ENCODE results near the gene ACTL7B.
A peak's percentile ranks its signal among the peaks of the same experiment; 100 is the strongest.
"Not testable (repeated sequence)": the region's sequence is repeated elsewhere in the genome, so short reads cannot be mapped to it uniquely, and the experiment has no call there.

ACTL7B gene

DNA sequence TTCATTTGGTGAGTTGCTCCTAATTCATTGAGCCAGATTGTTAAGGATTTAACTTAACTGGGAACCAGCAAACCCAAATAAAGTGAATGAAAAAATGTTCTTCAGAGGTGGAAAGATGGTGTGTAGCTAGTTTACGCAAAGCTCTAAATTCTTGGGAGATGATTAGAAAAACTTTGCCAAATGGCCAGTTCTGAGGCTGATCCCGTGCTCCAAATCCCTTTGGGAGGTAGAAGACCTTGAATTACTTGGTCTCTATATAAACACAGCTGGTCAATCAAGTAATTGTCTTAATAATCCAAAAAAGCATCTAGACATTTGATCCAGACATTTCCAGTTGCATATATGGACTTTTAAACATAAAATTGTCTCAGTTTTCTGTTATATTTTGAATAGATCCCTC, 11.4 kb downstream of the ACTL7B start:
- no peak for DNase-seq (ENCODE audit: low spot score)

DNA sequence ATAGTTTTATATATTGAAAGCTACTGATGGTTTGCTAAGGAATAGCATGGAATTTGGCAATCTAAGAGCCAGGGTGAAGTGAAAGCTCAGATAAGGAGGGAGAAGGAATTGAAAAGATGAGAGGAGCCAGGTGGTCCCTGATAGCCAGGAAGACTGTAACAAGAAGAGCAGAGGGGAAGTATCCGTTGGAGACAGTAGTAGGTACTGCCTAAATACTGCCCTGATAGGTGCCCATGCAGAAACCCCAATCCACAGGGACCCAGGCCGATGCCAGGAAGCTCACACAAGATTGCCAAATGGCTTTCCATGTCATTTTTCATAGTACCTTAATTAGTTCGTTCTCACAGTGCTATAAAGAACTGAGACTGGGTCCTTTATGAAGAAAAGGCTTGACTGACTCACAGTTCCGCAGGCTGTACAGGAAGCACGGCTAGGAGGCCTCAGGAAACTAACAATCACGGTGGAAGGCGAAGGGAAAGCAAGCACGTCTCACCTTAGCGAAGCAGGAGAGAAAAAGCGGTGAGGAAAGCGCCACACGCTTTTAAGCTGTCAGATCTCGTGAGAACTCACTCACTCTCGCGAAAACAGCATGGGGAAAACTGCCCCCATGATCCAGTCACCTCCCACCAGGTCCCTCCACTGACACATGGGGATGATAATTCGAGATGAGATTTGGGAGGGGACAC, 13.0 kb downstream of the ACTL7B start:
- no peak for DNase-seq (ENCODE audit: low spot score)

DNA sequence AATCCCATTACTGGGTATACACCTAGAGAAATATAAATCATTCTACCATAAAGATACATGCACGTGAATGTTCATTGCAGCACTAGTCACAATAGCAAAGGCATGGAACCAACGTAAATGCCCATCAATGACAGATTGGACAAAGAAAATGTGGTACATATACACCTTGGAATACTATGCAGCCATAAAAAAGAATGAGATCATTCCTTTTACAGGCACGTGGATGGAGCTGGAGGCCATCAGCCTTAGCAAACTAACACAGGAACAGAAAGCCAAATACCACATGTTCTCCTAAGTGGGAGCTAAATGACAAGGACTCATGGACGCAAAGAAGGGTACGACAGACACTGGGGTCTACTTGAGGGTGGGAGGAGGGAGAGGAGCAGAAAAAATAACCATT, 16.2 kb downstream of the ACTL7B start:
- DNase-seq (ENCODE audit: low spot score), result not testable (repeated sequence)

DNA sequence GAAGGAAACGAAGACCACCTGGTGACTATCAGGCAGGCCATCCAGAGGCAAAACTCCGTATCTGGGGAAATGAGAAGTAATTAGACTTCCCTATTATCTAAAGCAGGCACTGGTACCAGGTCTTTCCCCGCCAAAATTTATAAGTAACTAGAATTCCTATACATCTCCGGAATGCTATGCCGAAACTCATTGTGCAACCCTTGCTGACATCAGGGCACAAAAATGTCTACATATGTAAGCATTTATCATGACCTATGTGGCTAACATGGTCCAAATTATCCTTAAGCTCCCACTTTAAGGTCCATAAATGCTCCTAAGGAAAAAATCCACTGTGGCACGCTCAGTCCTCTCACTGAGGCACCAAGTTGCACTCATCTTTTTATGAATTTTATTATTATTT, 17.8 kb downstream of the ACTL7B start:
- DNase-seq (ENCODE audit: low spot score), result no peak

DNA sequence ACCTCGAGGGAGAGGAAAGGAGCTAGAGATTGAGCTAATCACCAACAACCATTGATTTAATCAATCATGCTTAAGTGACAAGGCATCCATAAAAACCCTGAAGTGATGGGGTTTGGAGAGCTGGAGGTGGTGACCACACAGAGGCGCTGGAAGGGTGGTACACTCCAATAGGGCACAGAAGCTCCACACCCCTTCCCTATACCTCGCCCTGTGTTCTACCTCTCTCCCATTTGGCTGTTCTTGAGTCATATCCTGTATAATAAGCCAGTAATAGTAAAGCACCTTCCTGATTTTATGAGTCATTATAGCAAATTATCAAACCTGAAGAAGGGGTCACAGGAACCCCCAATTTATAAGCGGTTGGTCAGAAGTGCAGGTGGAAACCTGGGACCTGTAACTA, 18.3 kb downstream of the ACTL7B start:
- DNase-seq (ENCODE audit: low spot score), result no peak

DNA sequence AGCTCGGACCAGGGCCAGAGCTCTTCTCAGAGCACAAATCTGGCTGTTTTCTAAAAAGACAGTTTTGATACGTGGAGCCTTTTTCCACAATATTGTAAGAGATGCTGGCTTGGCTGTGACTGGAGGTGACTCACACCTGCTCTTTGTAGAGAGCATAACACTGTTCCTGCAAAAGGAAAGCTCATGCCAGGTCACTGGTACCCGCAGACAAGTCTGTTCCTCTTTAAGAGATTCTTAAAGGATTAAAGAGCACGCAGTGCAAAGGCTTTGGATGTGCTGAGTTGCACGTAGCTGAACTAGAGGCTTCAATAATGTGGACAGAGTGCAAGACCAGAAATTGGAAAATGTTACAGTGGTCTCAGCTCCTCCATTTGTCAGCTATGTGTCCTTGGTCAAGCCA, 19.0 kb downstream of the ACTL7B start:
- no peak for DNase-seq (ENCODE audit: low spot score)

DNA sequence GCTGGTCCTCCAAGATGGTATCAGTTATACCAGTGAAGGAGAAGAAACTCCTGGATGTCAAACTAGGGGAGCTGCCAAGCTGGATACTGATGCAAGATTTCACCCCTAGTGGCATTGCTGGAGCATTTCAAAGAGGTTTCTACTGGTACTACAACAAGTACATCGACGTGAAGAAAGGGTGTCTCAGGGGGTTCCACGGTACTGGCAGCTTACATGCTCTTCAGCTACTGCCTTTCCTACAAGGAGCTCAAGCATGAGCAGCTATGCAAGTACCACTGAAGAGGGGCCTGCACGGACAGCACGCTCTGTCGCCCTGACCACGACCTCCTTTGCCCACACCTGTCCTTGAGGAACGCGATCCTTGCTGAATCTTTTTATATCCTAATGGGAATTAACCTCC, 19.5 kb downstream of the ACTL7B start:
- DNase-seq (ENCODE audit: low spot score), result no peak

DNA sequence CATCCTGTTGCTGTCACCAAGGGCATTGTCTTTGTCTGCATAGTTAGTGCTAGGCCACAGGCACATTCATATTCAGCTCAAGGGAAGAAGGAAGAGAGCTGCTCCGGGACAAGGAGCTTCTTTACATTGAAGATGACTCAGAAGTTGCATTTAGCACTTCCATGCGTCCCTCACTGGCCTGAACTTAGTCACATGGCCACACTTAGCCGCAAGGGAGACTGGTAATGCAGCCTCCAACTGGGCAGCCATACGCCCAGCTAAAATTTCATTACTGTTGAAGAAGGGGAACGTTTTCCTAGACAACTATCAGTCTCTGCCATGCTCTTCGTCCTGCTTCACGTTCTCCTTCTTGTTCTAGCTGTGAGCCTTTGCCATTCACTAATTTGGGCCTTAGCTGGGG, 20.0 kb downstream of the ACTL7B start:
- DNase-seq (ENCODE audit: low spot score), result no peak

DNA sequence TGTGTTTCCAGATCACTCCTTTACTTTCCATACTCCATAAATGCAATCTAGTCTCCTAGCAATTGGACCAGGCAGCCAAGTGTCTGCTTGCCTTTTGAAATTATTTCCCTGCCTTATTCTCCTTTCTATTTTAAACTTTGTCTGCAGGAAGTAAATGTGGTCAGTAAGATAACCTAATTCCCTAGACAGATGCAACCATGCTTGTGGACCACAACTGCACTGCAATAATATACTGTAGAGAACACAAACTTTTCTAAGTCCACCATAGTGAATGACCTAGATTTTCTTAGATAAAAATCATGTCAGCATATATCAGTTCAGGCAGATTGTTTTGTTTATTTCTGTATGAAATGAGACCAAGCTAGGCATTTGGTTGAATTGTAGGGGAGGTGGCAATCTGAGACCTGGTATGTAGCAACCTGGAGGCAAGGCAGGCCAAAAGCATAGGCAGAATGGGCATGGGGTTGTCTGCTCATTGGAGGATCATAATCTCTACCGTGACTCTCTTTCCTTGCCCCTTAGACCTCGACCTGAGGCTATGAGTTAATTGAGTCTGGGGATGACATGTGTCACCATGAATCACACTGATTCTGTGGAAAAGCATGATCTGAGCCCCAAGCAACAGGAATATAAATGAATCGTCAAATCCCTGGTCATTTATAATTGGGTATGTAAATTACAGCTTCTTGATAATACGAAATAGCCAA, 20.7 kb downstream of the ACTL7B start:
- DNase-seq (ENCODE audit: low spot score), result no peak

DNA sequence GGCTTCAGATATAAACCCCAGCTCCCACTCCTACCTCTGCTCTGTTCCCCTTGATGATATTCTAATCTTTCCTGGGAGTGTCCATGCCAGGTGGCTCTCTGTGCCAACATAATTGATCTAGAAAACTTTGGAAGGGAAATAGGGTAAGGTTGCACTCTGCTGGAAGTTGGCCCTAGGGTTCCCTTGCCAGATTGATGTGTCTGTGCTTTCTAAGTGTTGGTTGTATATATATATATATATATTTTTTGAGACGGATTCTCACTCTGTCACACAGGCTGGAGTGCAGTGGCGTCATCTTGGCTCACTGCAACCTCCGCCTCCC, 23.6 kb downstream of the ACTL7B start:
- no peak for DNase-seq (ENCODE audit: low spot score)

DNA sequence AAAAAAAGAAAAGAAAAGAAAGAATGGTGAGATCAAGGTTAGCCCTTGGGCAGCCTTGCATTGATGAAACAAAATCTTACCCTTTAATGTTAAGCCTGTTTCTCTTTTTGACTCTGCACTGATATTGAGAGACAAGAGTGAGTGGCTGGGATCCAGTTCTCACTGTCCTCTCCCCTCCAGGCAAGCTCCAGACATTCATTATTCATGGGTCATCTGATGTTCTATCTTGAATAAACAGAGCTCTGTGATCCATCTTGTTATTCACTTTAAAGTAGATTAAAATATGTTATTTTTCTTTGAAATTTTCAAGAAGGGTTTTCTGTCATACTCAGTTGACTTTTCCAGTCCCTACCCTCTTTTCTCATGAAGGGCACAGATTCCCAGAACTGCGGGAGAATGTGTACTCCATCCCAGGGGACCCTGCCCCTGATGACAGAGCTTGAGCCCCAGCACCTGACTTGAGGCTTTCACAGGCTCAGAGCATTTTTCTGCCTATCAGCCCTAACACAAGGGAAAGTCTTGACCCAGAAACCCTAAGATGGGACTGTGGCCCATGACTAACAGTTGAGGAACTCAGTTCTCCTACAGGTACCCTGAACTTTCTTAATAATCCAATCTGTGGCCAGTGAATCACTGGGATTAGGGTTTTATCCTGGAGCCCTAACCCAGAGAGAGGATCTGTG, 24.1 kb downstream of the ACTL7B start:
- no peak for DNase-seq (ENCODE audit: low spot score)

DNA sequence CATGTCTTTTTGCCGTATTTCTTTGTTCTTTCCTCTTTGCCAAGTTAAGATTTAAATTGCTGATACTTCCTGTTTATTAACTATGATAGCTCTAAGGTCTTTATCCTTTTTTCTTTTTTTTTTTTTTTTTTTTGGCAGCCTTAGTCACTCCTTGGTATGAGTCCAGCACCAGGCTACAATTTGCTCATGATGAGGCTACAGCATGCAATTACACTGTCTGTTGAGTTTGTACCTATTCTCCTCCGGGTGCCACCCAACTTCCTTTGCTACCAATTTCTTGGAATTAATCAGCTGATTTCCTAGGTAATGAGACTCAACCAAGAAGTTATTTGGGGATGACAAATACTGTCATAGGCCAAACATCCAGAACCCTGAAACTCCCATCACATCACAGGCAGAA, 25.5 kb downstream of the ACTL7B start:
- no peak for DNase-seq (ENCODE audit: low spot score)

DNA sequence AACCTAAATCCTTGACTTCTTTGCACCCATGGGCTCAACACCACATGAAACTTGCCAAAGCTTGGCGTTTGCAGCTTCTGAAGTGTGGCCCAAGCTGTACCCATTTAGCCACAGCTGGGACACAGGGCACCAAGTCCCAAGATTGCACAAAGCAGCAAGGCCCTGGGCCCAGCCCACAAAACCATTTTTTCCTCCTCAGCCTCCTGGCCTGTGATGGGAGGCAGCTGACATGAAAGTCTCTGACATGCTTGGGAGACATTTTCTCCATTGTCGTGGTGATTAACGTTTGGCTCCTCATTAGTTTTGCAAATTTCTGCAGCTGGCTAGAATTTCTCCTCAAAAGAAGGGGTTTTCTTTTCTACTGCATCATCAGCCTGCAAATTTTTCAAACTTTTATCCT, 32.0 kb downstream of the ACTL7B start:
- DNase-seq (ENCODE audit: low spot score), result no peak

DNA sequence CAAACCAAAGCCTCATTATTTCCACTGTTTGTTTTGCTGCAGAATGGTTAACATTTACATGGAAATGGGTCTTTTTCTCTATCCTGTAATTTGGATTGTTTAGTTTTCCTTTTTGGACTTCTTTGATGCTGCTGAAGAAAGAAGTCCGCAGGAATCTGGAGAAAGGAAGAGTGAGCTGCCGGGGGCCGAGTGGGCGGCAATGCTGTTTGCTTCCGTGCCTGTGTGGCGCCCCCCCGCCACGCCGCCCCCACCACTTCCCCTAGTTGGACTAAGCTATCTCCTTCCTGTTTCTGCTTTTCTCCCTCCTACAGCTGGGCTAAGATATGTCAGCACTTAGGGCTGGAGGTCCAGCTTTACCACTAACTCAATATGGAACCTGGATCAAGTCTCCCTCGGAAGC, 39.7 kb downstream of the ACTL7B start:
- peak; percentile 36 for DNase-seq (ENCODE audit: low spot score)

DNA sequence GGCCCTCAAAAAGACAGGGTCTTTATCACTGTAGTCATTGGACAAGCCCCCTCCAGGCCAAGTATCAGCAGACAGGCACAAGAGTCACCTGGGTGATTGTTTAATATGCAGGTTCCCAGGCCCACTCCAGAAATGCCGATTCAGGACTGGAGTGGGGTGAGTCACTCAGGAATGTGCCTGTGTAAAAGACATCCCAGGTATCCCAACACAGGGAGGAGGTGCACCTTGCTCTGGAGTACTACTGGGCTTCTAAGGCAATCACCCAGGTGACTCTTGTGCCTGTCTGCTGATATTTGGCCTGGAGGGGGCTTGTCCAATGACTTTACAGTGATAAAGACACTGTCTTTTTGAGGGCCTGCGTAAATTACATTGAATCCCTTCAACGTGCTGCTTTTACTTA, 40.6 kb downstream of the ACTL7B start:
- no peak for DNase-seq (ENCODE audit: low spot score)

DNA sequence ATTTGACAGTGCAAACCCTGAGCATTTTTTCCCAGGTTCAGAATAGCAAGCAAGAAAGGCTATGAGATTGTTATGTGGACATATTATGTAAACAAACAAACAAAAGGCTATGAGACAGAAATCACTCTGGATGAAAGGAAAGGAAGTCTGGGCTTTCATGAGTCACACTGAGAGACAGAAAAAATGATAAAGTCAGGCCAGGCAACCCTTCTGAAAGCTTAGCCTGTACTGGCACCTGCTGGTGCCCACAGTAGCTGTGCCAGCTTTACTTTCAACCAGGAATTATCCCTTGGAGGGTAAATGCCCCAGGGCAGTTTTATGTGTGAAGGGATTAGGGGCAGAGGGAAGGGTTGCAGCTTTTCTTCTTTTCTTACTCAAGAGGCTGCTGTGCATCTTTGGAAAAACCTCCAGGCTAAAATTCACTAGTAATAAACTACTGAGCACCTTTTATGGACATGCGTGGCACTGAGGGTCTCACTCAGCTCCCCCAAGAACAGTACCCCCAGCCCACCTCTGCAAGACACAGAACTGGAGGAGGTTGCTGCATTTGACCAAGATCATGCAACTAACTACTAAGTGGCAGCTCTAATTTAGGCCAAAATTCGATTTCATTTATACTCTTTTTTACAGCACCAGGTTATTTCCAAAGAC, 41.7 kb downstream of the ACTL7B start:
- peak; percentile 62 for DNase-seq (ENCODE audit: low spot score)

DNA sequence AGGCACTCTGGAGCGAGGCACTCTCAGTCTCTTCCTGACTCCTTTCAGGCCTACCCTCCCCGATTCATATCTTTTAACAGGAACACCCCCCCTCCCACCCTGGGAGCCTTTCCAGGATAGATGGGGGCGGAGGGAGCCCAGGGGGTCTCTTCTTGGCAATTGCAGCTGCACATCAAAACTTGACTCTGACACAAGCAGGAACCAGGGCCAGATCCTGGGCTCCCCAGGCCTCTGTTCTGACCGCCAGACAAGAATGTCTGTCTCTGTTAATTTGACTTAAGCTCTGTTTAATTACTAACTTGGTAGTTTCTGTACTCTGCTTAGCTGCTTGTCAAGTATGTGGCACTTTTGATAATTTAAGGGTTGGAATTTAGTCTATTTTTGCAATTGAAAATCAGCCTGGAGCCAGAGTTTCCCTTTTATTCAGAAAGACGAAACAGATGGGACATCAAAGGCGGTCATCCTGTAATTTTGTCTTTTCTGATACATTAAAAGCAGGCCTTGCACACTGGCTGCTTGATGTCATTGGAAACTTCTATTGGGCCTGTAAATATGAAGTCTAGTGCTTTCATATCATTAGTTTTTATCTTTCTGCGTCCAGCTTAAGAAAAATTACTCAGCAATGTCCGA, 43.3 kb downstream of the ACTL7B start:
- no peak for DNase-seq (ENCODE audit: low spot score)

DNA sequence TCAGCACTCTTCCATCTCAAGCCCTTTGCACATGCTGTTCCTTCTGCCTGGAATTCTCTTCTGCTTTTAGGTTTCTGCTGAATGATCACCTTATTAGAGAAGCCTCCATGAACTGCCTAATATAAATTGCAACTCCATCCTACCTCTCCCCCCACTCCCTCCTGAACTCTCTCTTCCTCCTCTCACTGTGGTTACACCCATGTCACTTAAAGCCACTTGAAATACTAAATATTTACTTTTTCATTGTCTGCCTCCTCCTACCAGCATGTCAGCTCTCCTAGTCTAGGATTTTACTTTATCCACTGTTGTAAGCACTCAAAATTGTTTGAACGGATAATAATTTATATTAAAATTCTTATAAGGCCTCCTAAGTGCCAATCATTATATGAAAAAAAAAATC, 43.8 kb downstream of the ACTL7B start:
- no peak for DNase-seq (ENCODE audit: low spot score)

DNA sequence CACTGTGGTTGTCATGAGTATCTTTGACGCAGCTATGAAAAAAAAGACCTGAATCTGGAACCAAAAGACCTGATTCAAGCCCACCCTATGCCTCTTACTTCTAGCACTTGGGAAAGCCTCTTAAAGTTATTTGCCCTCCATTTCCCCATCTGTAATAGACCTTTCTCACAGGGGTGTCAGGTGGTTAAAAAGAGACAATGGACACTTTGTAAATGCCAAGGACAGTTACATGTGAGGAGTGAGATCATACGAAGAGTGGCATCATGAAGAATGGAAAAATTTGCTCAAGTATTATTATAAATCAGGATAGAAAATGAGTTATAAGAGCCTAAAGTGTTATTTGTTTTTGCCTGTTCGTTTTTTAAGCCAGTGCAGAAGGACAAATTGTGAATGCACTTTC, 46.5 kb downstream of the ACTL7B start:
- no peak for DNase-seq (ENCODE audit: low spot score)

Measured in Ammon's horn (tissue), 1 donor.